GM19025 (cell line): Measurements from ENCODE around the gene CCDC197.

ENCODE experiments used
- ATAC-seq: cut with Tn5 transposase; IDR thresholded peaks from one replicate; pipeline ENCODE4 v1.9.1; 2021; ENCODE audit warnings: mild to moderate bottlenecking, low read depth, moderate library complexity; ENCODE audit not compliant: unreplicated experiment

The CCDC197 gene

DNA sequence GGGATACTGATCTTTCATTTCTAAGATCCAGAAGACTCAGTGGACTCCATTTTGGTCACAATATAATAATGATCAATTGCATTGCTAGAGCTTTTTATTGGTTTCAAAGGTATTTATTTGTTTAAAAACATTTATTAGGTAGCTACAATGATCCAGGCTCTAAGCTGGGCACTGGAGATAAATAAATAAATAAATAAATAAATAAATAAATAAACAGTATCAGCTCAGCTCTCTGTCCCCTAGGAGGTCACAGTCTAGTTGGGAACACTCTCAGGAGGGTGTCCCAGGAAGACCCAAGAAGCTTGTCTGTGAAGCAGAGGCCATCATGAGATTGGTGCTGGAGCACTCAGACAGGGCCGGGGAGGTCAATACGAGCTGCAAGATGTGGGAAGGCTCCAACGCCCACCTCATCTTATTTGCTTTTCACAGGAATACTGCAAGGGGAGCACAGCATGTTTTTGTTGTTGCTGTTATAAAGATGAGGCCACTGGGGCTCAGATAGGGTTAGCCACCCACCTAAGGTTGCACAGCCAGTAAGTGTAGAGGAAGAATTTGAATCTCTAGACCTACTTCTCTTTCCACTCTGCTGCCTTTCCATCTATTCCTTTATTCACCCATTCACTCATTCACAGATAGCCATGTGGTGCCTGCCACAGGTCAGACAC lies 36.2 kb upstream of the CCDC197 start:
- ATAC-seq = no peak

DNA sequence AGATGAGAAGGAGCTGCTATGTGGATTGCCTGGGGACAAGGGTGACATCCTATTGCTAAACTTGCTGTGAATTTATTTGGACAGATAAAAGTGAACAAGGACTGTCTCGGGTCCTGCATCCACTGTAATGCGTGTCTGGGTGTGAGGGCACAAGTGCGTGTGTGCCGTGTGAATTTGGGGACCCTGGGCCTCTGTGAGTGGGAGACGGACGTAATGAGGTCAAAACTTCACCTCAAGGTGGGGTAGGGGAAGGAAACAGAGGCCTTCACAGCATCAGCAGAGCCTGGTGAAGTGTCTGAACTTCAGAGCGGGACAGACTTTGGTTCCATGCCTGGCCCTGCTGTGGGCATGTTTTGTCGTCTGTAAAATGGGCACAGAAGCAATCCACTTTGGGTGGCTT lies 35.5 kb upstream of the CCDC197 start:
- no peak for ATAC-seq

DNA sequence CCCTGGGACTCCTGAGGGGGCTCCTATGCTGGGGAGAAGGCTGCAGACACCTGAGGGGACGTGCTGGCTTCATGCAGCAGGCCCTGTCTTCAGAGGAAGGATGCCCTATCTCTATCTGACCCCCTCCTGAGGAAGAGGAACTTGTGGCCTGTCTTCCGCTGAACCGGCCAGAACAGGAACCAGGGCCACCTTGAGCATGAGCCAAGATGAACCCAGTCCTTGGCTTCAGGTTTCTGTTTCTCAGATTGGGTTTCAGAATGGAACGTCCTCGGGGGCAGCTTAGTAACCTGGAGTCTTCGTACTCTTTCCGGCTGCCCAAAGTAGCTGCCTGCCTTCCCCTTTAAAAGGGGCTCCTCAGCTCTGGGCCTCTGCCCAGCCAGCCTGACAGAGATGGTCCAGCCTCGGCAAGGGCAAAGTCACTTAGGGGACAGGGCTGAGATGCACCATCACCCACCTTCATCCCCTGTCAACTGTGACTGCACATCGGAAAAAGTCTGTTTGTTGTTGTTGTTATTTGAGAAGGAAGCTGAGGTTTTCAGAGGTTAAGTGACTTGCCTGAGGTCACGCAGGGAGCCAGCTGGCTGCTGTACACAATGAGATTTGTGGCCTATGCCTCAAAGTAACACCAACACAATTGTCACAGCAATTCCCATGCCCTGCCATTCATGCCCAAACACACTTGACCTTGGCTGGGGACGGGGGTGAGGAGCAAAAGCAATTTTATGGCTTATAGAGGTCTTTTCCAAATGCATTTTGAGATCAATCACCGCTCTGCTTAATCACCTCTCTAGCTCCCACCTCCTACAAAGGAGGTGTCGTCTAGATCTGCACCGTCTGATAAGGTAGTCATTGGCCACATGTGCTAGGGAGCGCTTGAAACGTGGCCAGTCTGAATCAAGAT lies 34.1 kb upstream of the CCDC197 start:
- peak; percentile 45 for ATAC-seq

DNA sequence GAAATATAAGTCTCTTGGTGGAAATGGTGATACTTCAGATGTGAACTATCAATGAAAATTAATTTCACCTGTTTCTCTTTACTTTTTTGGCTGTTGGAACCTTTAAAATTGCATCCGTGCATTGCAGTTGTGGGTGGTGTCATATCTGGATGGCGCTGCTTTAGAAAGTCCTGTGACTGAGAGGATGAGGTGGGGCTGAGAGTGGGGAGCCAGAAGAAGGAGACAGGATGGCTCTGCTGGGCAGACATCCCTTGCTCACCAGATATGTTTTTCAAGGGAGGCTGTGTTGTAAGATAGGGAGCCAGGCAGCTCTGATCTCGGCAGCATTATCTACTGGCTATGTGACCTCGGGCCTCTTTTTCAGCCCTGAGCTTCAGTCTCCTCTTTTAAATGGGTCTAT lies 33.4 kb upstream of the CCDC197 start:
- no peak for ATAC-seq

DNA sequence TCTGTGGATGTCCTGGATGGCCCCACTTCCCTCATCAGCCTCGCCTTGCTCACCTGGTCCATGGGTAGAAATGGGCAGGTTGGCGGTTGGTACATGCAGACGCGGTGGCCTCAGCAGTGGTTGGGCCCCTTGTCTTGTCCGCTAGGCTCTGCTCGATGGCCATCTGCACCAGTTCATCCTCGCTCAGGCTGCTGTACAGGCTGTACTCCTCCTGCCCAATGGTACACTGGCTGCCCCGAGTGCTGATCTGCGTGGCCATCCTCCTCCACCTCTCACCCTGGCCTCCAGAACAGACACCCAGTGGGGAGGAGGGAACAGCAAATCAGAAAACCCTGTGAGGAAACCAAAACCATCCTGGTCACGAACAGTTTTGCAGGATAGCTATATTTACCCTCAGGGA lies 32.8 kb upstream of the CCDC197 start:
- no peak for ATAC-seq

DNA sequence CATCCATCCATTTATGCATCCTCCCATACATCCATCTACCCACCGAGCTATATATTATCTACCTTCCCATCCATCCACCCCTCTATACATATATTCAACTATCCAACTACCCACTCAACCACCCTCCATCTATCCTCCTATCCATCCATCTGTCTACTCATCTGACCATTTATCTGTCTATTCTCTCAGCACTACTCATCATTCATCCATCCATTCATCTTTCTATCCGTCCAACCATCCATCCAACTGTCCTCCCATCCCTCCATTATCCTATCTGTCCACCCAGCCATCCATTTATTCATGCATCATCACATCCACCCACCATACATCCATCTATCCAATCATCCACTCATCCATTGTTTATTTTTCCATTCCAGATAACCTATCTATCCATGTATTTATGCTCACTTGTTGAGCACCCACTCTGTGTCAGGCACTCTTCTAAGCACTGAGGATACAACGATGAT lies 32.2 kb upstream of the CCDC197 start:
- ATAC-seq = no peak

DNA sequence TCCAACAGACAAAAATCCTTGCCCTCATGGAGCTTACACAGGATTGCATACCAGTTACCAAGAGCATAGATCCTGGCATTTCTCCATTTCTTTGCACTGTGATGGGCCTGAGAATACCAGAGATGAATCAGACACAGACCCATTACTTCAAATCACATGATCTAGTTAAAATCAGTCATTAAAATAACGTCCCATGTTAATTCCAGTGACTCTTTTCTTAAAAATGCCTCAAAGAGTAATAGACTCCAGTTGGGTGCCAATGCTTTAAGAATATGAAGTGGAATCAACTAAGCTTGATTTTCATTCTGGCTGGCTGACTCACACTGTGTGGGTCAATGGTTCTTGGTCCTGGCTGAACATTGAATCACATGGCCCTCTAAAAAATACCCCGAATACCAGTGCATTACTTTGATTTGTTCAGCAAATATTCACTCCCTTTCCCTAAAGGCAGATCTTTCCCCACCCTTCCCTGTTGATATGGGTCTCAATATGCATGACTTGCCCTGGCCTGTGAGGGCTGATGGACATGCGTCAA lies 31.7 kb upstream of the CCDC197 start:
- no peak for ATAC-seq

DNA sequence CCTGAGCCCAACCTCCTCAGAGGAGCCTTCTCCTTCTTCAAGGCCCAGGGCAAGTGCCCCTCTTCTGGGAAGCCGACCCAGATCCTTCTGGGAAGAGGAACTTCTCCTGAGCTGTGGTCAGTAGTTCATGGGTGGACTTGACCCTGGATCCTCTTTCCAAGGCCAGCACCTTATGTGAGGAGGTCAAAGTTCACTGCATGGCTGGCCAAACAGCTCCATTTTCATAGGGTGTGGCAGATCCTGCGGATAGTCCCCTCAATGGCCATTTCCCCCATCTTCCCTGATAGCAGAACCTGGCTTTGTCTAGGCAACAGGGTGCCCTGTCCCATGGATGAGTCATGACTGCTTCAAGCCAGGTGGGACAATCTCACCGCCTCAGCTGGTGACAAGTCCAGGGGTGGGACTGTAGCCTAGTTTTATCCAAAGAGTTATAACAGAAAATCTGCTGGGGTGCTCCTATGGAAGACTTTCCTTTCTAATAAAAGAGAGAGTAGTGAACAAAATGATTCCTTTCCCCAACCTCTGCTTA lies 31.1 kb upstream of the CCDC197 start:
- ATAC-seq = no peak

DNA sequence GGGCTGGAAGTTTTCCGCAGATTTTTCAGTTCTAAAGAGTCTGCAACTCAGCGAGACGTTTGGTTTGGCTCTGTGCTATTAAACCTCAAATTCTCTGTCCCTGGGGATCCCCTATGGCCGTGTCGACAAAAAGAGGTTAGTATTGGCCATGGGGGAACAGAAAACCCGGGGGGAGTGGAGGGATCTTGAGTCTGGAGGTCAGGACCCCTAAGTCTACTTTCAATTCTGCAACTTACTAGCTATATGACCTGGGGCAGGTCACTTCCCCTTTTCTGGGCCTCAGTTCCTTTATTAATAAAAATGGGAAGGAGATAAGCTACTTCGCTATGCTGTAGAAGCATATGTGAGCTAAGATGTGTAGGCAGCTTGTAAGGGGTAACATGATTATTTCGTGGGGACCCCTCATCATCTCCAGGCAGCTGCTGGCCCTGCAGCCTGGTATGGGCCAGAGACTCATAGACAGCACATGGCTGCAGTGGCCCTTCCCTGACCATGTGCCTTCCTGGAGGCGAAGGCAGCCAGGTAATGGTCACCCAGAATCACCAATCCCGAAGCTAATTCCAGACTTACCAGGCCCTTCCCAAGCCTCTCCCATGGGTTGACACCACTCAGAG lies 29.4 kb upstream of the CCDC197 start:
- ATAC-seq = peak; percentile 26

DNA sequence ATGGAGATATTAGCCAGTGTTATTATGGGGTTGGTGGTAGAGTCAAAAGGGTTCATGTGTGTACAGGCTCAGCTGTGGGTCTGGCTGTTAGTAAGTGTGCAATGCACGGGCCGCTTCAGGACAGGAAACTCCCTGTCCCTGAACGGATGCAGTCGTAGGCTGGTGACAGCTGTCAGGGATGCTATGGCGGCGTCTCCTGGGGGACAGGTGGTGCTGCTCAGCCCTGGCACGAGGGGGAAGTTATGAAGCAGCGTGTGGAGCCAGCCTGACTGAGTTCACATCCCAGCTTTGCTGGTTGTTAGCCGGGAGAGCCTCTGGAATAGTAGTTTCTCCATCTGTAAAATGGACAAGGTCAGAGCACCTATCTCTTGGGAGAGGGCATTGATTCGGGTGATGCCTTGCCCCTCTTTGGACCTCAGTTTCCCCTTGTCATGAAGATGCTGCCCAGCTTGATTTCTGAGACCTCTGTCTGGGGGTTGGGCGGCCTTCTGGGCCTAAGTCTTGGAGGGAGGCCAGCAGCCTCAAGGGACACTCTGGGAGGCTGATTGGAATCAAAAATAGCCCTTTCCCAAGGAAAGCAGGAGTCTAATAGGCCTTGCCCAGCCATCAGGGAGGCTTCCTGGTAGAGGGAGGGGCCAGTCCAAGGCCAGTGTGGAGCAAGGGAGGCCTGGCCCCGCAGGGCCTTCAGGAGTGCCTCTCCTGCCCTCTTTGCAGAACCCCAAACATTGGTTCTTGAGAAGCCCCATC lies 27.8 kb upstream of the CCDC197 start:
- ATAC-seq = no peak

DNA sequence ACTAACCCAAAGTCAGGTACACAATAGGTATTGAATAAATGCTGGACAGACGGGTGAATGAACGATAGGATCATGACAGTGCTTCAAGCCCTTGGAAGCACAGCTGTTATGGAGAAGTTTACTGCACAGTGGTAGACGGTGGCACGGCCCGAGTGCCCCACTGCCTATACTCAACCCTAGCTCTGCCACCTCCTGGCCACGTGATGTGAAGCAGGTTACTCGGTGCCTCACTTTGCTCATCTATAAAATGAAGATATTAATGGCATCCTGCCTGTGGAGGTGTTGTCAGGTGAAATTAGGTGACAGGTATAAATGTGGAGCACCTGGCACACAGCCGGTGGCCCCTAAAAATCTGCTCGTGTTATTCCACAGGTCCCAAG lies 26.5 kb upstream of the CCDC197 start:
- no peak for ATAC-seq

DNA sequence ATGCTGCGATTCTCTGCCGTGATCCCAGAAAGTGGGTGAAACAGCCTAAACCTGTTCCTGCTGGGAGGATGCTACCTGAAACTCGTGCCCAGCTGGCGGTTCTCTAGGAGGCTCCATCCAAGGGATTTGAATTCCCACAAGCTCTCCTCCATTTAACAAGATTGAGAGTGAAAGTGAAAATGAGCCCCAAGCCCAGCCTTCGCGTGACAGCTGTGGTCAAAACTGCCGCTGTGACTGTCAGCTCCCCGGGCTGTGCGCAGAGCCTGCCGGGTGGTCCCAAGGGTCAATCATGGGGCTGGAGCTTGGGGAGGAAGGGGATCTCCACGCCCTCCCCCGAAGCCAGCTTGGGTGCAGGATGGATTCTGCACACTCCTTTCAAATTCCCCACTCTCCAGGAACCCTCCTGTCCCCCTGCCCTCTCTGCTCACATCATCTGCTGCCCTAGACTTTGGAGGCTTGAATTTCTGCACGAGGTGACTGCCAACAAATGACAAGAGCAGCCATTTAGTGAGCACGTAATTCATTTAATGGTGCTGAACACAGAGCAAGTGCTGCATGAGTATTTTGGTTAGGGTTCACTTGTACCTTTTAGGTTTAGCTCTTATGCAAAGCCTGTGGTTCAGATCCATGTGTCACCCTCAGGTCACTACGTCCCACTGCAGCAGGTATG lies 26.0 kb upstream of the CCDC197 start:
- peak; percentile 28 for ATAC-seq

DNA sequence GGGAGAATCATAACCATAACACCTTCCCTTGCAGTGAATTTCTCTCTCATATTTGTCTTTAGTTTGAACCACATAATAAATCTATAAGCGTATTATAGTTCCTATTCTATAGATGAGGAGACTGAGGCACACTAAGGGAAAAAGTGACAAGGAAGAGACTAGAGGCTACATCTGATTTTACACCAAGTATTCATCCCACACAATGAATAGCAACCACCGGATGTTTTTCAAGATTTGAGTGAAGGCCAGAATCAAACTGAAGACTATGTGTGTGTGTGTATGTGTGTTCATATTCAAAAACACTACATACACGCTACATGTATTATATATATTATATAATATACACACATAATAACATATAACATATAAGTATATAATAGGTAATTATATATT lies 25.5 kb upstream of the CCDC197 start:
- no peak for ATAC-seq

DNA sequence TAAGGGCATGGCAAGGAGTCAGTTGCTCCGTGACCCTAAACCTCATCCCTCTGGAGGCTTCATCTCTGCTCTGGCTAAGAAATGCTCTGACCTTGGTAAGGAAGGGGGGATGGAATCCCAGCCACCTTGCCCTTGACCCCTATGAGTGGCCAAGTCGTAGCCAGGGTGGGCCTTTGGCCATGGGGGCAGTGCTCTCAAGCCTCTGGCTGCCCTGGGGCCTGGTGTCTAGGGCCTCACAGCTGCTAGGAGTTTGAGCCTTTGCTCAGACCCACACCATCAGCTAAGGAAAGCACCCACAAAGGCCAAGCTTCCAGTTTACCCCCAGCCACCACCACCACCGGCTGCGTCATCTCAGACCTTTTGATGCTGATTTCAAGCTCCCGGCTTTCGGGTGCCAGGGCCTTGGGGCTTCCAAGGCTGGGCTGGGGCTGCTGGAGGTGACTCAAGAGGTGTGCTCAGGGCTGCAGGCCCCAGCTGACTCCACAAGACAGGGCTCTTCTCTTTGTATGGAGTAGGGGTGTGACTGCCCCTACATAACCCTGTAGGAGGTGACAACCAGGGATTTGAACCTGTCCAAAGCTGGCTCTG lies 24.4 kb upstream of the CCDC197 start:
- ATAC-seq = no peak

DNA sequence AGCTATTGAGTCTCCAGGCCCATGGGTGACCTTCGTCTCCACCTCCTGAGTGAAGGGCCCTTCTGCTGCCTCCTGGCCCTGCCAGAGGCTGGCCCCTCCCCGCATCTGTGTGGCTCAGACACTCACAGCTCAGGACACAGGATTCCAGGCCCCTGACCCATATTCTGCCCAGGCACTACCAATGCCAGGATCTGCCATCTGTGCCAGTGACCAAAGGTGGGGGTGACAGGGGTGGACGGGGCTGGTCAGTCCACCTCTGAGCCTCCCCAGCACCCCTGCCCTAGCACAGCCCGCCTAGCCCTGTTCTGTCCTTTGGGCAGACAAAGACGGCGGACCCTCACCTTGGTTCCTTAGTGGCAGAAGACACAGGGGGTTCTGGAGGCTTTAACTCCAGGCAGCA lies 23.5 kb upstream of the CCDC197 start:
- ATAC-seq = no peak

DNA sequence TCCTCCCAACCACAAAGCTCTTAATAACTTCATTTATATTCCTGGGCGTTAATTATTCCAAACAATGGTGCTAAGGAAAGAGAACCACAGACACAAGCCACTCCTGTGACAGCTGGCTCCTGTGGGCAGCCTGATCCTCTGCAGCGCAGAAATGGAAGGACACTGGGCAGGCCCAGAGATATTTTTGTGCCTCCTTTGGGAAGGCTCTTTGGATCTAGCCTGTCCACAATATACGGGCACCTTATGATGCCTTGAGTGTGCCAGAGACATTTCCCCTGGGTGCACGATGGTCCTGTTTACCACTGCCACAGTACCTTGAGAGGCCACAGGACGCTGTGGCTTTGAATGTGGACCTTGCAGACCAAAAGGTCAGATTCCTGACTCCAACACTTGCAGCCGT lies 22.8 kb upstream of the CCDC197 start:
- no peak for ATAC-seq

DNA sequence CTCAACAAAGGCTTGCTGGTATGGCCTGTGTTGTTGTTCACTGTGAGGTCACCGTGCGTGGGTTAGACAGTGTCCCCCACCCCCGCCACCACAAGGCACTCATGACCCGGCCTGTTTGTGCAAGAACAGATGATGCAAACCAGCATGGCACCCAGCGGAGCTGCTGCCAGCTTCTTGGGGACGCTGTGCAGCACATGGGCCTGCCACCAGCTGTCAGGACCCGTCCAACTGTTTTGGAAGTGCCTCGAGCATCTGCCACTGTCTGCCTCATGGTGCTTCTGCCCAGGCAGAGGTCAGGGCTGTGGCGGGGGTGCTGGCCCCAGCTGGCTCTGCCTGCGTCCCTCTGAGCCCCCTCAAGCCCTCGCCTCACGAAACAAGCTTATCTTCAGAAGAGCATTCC lies 22.3 kb upstream of the CCDC197 start:
- ATAC-seq = no peak

DNA sequence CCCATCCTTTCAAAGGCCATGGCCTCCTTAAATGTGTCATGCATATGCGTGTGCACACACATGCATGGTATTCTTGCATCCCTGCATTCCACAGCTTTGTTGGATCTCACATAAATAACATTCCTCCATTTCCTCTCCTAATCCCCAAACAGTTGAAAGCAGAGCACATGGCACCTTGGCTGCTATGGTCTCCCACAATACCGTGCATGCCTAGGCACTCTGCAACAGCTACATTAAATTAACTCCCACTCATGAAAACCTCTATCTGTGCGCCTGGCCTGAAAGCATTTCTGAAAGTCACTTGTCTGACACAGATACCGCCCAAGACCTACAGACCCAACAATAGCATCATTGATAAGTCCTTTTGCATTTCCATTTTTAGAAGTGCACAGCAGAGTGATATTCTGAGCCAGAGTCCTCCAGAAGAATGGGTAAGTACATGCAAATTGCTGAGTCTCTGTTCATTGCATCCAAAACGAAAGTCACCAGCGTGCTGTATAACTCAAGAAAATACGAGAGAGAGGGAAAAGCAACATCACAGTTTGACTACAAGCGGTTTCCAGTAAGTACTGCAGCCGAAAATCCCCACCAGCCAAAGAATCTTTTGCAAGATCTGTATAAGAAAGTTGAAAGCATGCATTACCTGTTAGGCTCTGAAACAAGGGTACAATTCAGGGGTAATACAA lies 21.2 kb upstream of the CCDC197 start:
- ATAC-seq = peak; percentile 62
